MM.1S (cell line): ENCODE measurements around the gene OR13C3.

Source experiments
- CTCF ChIP-seq: fragments of 300-600 bp; sonication (generic); IDR thresholded peaks from 2 replicates; pipeline ENCODE4 v1.5.1; 2016; ENCODE audit warnings: antibody characterized with exemption, low read length, mixed read lengths
- EZH2 ChIP-seq: fragments of 300-600 bp; sonication (generic); optimal IDR thresholded peaks from 2 replicates; pipeline ENCODE3; 2017; ENCODE audit warnings: low read depth, mild to moderate bottlenecking, antibody characterized with exemption, low read length, mixed read lengths
- EZH2phosphoT487 ChIP-seq: fragments of 300-600 bp; sonication (generic); IDR thresholded peaks from 2 replicates; pipeline ENCODE4 v1.6.1; 2018; ENCODE audit warnings: antibody characterized with exemption, low read length

GRCh38 chr9:104580562-104580961 is 43.9 kb upstream of the OR13C3 start:
- TF ChIP-seq EZH2 (no peak), CTCF (no peak), EZH2phosphoT487 (no peak)
